Heart left ventricle (tissue), 16 donors: Measurements from ENCODE around the gene DSTN. TPM values are rescaled to one million over a fixed set of nuclear protein-coding genes. Genes with fewer than 3 reads are reported as not detected.

ENCODE experiments used
- ATAC-seq, 4 donors: fragments of 200-7000 bp; cut with Tn5 transposase; one replicate each; pipeline ENCODE4 v1.9.1; 2020 to 2022; ENCODE audit warnings: moderate library complexity in 4 of 4, mild to moderate bottlenecking in 3 of 4, moderate number of reproducible peaks in 1 of 4
- DNase-seq, 5 donors: peaks; one replicate each; pipeline ENCODE4 v3.0.0-alpha.2; 2020
- H3K27ac ChIP-seq, 12 donors: fragments of 200-600 bp; sonication (generic) in 4 of 12; one replicate each; pipeline versions ENCODE4 v1.5.0 to v1.8.0; 2016 to 2022; ENCODE audit warnings: mild to moderate bottlenecking in 2 of 12
- H3K27me3 ChIP-seq, 9 donors: fragments of 200-600 bp; sonication (generic) in 2 of 9; one replicate each; pipeline versions ENCODE4 v1.5.1 to v1.8.0; 2016 to 2022; ENCODE audit warnings: mild to moderate bottlenecking in 3 of 9
- H3K36me3 ChIP-seq, 9 donors: fragments of 200-600 bp; sonication (generic) in 2 of 9; one replicate each; pipeline versions ENCODE4 v1.5.0 to v1.8.0; 2018 to 2022; ENCODE audit warnings: mild to moderate bottlenecking in 2 of 9
- H3K4me1 ChIP-seq, 12 donors: fragments of 200-600 bp; sonication (generic) in 4 of 12; one replicate each; pipeline versions ENCODE4 v1.5.0 to v1.8.0; 2016 to 2022; ENCODE audit warnings: mild to moderate bottlenecking in 3 of 12
- H3K4me3 ChIP-seq, 12 donors: fragments of 200-600 bp; sonication (generic) in 4 of 12; one replicate each; pipeline versions ENCODE4 v1.5.0 to v1.8.0; 2017 to 2022; ENCODE audit warnings: mild to moderate bottlenecking in 9 of 12, moderate library complexity in 4 of 12
- H3K9me3 ChIP-seq, 12 donors: fragments of 200-600 bp; sonication (generic) in 4 of 12; one replicate each; pipeline versions ENCODE4 v1.5.0 to v1.8.0; 2016 to 2022; ENCODE audit warnings: mild to moderate bottlenecking in 1 of 12
- POLR2A ChIP-seq, 2 donors: fragments of 450-650 bp; IDR thresholded peaks; one replicate each; pipeline ENCODE4 v1.6.1; 2017; ENCODE audit warnings: antibody characterized with exemption in 2 of 2, mild to moderate bottlenecking in 2 of 2, moderate library complexity in 2 of 2
- WGBS, 4 donors: extraction: QIAGEN DNeasy Blood & Tissue Kit in 2 of 4; methylation state at CpG; one replicate each; pipeline versions ENCODE4 v1.1.5 to v1.1.7; 2013 to 2018; 5-methylcytosine and 5-hydroxymethylcytosine counted together
- intact Hi-C, 10 donors: fragments of 100-400 bp; cut with DNase I; formaldehyde crosslinking; loops; one replicate each; pipeline versions ENCODE4 v1.11.1 to v1.14.2; 2022
- polyA plus RNA-seq, 2 donors: library from polyadenylated mRNA; stranded (reverse); fragments of 200-250 nt; gene quantifications; one replicate each; pipeline ENCODE4 v1.2.3, GENCODE V29; 2013
- total RNA-seq, 9 donors: library from RNA; depleted of rRNA in 2 of 9; stranded (reverse); fragments of >200 nt in 2 of 9; fragmentation: NEBNext Ultra II Directional in 3 of 9; extraction: Animal tissue kit (Norgen Biotek cat#: 25700) in 3 of 9; gene quantifications; one replicate each; pipeline versions ENCODE4 v1.1.0 to v1.2.4, GENCODE V29; 2016 to 2023
- TF ChIP-seq, protein P1 (sequence below), 12 donors: fragments of 200-600 bp; sonication (generic) in 4 of 12; IDR thresholded peaks; one replicate each; pipeline versions ENCODE4 v1.5.0 to v1.8.0; 2018 to 2022; ENCODE audit warnings: antibody characterized with exemption in 12 of 12, mild to moderate bottlenecking in 5 of 12
- donor health status: ischemic (EF 13 %, LVEDD 7.1; RV severe dilation, severe dysfunction).
- donor health status: healthy with polysubstance abuse.
- donor health status: DM: no; HTN: yes; CAD: no.
- donor health status: DM: no; HTN: no; CAD: no.
- donor health status: ischemic (EF 25% LVEDD 6.9; RV normal size, moderate dysfunction).
- donor health status: ischemic (EF 25% LVEDD 5.7; RV mildly dilated, moderate dysfunction).
- donor health status: healthy.
- donor health status: DM: yes; HTN: yes; CAD: no.
- donor health status: ischemic (EF 35%, LVEDD 5.7; RV mildly dilated, moderate dysfunction).
- donor health status: nonischemic (EF 11% LVEDD 7.7; RV severe dilation, severe dysfunction).
- donor health status: DM: yes; HTN: yes; CAD: no.
- donor health status: PGD.
- donor health status: ischemic (EF 29% LVEDD 5.4; RV normal size, mild dysfunction).
- donor health status: nonischemic (EF 23%, LVEDD 6.1; RV moderate dilation, normal function).

DSTN gene
- total and polyA plus RNA-seq, 11 donors, result 447 to 738 (median 546) TPM

DNA sequence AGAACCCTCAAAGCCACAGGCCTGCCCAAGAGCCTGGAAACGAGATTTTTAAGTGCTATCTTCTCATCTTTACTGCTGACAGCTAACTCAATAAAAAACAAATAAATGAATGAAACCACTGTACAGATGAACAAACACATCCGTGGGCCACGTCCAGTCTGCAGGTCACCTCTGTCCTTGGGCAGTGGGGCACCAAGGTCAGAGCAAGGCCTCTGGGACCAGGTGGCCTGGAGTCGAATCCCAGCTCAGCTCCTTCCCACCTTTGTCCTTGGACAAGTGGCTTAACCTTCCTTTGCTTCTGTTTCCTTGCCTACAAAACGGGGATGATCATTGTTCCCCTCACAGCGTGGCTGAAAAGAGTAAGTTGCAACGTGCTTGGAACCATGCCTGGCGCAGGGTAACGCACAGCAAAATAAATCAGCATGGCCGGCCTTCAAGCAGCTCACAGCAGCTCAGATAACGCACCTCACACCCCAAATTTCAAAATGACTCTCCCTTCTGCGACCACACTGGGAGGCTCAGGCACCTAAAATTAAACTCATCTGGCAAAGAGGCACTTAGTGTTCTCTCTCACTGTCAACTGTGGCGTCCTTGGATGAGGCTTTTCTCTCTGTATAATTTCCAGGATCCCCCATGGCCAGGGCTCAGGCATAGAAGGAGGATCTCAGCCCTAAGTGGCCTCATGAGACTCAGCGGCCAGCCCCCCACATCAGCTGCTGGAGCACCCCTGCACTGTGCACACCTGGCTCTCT lies 76.5 kb downstream of the DSTN start:
- H3K36me3 ChIP-seq, result peaks cover 0 to 46% (median 11%) of the 10 kb centered on the region in 9 donors
- H3K27me3 ChIP-seq, result no peaks in the 10 kb centered on the region
- 56 to 64% (median 61%) methylated on average over 13 to 14 of the region's 14 CpGs for WGBS, 4 donors
- peak overlapping the region in 11 of 12 donors; percentile 28 to 78 (median 53) for H3K27ac ChIP-seq
- H3K9me3 ChIP-seq, result no peaks in the 10 kb centered on the region
- intact Hi-C loops, result loop anchor here in 1 of 10 donors (10.0 kb wide), 1 partner anchor 248 kb away; no protein-coding TSS in a partner anchor
- TF ChIP-seq, protein P1, sequence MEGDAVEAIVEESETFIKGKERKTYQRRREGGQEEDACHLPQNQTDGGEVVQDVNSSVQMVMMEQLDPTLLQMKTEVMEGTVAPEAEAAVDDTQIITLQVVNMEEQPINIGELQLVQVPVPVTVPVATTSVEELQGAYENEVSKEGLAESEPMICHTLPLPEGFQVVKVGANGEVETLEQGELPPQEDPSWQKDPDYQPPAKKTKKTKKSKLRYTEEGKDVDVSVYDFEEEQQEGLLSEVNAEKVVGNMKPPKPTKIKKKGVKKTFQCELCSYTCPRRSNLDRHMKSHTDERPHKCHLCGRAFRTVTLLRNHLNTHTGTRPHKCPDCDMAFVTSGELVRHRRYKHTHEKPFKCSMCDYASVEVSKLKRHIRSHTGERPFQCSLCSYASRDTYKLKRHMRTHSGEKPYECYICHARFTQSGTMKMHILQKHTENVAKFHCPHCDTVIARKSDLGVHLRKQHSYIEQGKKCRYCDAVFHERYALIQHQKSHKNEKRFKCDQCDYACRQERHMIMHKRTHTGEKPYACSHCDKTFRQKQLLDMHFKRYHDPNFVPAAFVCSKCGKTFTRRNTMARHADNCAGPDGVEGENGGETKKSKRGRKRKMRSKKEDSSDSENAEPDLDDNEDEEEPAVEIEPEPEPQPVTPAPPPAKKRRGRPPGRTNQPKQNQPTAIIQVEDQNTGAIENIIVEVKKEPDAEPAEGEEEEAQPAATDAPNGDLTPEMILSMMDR (IDR thresholded peaks at IDR 0.05), result no peak
- TF ChIP-seq POLR2A (IDR thresholded peaks at IDR 0.05), result no peak
- H3K4me3 ChIP-seq, result no peak overlapping the region
- peak; percentile 6 to 27 (median 19) for ATAC-seq
- H3K4me1 ChIP-seq, result peaks cover 0 to 96% (median 79%) of the 10 kb centered on the region in 12 donors
- DNase-seq, result peak in 2 of 5 donors; percentile 25 to 30

DNA sequence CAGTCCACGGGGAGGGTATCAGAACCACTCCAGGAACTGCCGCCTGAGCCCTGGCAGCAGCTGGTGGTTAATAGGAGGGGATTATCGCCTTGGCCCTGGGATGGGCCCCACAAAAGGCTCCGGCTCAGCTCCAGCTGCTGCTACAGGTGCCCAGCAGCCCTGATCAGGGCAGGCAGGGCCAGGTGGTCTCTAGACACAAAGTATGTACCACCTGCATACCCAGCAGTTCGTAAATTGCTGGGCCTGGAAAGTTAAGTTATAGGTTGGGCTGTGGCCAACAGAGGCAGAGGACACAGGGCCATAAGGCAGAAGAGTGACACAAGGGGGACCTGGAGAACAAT lies 77.1 kb downstream of the DSTN start:
- DNase-seq (peak in 2 of 5 donors; percentile 14 to 20), ATAC-seq (no peak)
- Histone ChIP-seq H3K4me1 (peaks cover 0 to 97% (median 82%) of the 10 kb centered on the region in 12 donors), H3K27ac (peak overlapping the region in 11 of 12 donors; percentile 4 to 78 (median 49)), H3K4me3 (no peak overlapping the region), H3K9me3 (no peaks in the 10 kb centered on the region), H3K36me3 (peaks cover 0 to 41% (median 6%) of the 10 kb centered on the region in 9 donors), H3K27me3 (no peaks in the 10 kb centered on the region)
- 39 to 59% (median 55%) methylated on average over 2 to 5 of the region's 5 CpGs for WGBS, 4 donors
- TF ChIP-seq, protein P1 (IDR thresholded peaks at IDR 0.05), result no peak
- intact Hi-C loops, result loop anchor here in 1 of 10 donors (10.0 kb wide), 1 partner anchor 248 kb away; no protein-coding TSS in a partner anchor

DNA sequence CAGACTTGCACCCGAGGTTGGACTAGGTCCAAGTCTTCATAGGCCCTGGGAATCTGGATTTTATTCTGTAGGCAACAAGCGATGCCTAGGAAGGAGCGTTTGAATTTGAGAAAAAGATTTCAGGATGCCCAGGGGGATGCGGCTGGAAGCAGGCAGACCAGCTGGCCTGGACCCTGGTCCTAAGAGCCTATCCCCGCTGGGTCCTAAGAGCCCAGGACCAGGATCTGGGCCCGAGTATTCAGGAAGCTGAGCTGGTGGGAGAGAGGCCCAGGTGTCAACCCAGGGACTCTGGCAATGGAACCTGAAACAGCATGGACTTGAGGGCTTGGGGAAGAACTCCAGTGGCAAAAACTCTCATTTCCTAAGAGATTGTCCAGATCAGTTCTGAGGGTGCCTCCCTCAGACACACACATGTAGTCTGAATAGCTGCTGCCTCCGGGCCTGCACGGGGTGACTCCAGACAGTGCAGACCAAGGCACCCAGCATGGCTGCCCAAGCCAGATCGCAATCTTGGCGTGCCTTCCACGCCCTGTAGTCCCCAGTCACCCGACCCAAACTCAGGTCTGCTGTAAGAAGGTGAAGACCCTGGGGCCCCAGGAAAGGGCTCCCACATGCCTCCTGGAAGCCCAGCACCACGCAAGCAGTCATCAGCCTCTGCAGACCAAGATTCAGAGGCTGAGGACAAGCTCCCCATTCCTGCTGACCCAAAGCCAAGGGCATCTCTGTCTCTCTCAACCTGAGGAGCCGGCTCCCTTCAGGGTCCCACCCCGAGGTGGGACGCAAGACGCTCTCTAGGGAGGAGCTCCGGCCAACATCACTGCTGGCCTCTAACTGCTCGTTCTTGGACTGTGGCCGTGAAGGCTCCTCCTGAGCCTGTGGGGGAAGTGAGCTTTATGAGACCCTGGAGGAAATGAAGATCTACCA lies 77.8 kb downstream of the DSTN start:
- no peaks in the 10 kb centered on the region for H3K9me3 ChIP-seq
- no peaks in the 10 kb centered on the region for H3K27me3 ChIP-seq
- TF ChIP-seq, protein P1 (IDR thresholded peaks at IDR 0.05), result no peak
- TF ChIP-seq POLR2A (IDR thresholded peaks at IDR 0.05), result no peak
- peaks cover 0 to 39% (median 1%) of the 10 kb centered on the region in 9 donors for H3K36me3 ChIP-seq
- H3K4me1 ChIP-seq, result peaks cover 0 to 96% (median 82%) of the 10 kb centered on the region in 12 donors
- no peak for ATAC-seq
- intact Hi-C loops, result loop anchor here in 1 of 10 donors (10.0 kb wide), 1 partner anchor 247 kb away; no protein-coding TSS in a partner anchor
- DNase-seq, result peak in 3 of 5 donors; percentile 22 to 45 (median 23)
- H3K4me3 ChIP-seq, result no peak overlapping the region
- 78 to 84% (median 79%) methylated on average over 14 to 20 of the region's 20 CpGs for WGBS, 4 donors
- peak overlapping the region in 7 of 12 donors; percentile 4 to 78 (median 59) for H3K27ac ChIP-seq
